Glomerular visceral epithelial cell (primary cell): ENCODE measurements around the gene PAPLN.
A peak's percentile ranks its signal among the peaks of the same experiment; 100 is the strongest.

ENCODE experiments used
- DNase-seq: peaks from one replicate; pipeline ENCODE4 v3.0.0-alpha.2; 2016; ENCODE audit errors: extremely low spot score

The PAPLN gene

GRCh38 chr14:73245480-73246325 lies 8.4 kb downstream of the PAPLN start:
- no peak for DNase-seq

DNA sequence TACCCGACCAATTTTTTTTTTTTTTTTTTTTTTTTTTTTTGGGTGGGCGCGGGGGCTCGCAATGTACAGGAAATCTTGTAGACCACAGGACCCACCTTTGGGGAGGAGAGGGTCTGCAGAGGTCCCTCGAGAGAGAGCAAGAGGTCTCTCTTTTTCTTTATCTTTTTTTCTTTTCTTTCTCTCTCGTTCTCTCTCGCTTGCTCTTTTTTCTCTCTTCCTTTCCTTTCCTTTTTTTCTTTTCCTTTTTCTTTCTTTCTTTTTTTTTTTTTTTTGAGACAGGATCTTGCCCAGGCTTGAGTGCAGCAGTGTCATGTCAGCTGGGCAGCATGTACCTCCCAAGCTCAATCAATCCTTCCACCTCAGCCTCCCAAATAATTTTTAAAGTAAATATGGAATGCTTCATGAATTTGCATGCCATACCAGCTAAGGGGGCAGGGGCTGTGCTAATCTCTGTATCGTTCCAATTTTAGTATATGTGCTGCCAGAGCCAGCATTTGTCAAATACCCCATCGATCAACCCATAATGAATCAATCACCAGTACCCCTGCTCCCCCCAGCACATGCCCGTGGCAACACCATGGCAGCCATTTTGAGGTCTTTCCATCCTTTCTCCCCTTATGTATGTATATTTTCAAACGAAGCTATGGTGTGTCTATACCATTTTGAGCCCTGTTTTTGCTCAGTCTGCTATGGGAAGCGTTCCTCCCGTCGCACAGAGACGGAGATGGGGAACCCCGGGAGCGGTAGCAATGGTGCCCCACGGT lies 9.3 kb downstream of the PAPLN start:
- no peak for DNase-seq

GRCh38 chr14:73248108-73248868 lies 11.0 kb downstream of the PAPLN start:
- peak; percentile 81 for DNase-seq

- DNase-seq: no peak
Observed at GRCh38 chr14:73249108-73249507, 11.8 kb downstream of the PAPLN start.

DNA sequence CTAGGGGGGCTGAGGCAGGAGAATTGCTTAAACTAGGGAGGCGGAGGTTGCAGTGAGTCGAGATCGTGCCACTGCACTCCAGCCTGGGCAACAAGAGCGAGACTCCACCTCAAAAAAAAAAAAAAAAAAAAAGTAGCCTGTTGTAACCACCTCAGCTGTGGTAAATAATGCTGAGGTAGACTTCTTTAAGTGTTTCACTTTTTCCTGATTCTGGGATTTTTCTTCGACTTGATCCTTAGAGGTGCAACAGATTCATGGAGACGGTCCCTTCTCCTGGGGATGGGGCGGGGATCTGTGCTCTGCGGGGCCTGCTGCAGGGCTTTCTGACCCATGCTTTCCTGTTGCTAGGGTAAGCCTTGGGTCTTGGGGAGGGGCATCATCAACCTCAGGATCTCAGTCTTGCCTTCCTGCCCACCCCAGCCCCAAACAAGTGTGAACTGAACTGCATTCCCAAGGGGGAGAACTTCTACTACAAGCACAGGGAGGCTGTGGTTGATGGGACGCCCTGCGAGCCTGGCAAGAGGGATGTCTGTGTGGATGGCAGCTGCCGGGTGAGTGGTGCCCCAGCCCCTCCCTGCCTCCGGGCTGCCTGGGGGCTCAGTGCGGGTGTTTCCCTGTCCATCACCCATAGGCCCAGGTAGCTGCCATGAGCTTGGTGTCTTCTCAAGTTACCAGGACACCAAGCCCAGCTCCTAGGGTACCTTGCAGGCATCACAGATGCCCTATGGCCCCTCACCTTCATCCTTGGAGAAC lies 12.4 kb downstream of the PAPLN start:
- DNase-seq: no peak

DNA sequence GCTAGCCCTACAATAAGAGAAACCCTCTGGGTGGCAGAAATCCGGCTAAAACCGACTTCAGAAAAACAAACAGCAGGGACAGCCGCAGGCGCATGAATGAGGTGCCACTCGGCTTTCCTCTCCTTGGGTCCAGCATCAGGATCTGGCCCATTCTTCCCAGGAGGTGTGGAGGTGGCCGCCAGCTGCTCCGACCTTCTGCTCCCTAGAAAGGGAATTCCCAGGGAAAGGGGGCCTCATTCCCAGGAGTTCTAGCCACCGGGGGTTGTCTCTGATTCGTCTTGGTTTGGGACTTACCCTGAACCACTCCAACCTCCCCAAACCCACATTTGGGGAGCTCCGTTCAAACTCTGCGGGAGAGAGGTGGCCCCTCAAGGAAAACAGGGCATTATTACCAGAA lies 13.0 kb downstream of the PAPLN start:
- DNase-seq: no peak

DNA sequence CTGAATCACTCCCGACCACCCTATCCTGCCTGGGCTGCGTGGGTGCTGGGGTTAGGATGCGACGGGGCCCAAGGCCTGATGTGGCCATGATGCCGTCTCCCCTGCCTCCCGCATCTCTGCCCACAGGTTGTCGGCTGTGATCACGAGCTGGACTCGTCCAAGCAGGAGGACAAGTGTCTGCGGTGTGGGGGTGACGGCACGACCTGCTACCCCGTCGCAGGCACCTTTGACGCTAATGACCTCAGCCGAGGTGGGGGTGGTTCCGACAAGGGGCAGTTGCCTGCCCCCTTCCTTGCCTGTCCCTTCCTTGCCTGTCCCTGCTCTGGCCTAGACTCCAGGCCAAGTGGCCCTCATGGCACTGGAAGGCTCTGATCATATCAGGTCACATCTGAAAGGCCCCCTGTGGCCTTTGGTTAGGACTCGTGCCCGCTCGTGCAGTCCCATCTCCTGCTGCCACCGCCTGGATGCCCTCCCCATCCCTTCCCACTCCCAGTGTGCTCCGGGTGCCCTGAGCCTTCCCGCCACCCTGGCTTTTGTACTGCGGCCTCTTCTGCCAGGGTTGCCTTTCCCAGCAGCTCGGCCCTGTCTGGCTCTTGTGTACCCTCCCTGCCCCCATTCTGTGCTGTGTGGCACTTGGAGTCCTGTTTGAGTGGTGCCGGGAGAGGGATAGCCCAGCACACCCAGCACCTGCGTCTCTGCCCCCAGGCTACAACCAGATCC lies 13.6 kb downstream of the PAPLN start:
- no peak for DNase-seq

- DNase-seq: no peak
Observed at GRCh38 chr14:73251516-73252215, 14.4 kb downstream of the PAPLN start.

- DNase-seq: no peak
Observed at GRCh38 chr14:73252491-73253322, 15.4 kb downstream of the PAPLN start.

DNA sequence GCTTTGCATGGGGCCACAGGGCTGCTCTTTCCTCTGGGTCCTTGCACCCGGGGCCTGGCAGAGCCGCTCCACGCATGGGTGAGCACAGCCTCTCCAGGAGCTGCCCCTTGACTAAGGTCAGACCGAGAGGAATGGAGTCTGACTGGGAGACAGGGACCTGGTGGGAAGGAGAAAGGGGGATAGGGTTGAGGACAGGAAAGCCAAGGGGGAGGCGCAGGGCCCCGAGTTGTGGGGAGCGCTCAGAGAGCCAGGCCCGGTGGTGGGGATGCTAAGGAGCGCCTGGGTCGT lies 16.0 kb downstream of the PAPLN start:
- DNase-seq: no peak

DNA sequence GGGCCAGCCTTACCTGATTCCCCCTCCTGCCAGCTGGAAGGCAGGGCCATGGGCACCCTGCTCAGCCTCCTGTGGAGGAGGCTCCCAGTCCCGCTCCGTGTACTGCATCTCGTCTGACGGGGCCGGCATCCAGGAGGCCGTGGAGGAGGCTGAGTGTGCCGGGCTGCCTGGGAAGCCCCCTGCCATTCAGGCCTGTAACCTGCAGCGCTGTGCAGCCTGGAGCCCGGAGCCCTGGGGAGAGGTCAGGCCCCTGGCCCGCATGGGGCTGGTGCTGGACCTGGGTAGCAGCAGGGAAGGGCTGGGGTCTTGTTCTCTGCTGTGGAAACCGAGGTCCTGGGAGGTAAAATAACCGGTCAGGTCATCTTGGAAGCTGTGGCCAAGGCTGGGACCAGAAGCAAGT lies 16.4 kb downstream of the PAPLN start:
- DNase-seq: no peak

DNA sequence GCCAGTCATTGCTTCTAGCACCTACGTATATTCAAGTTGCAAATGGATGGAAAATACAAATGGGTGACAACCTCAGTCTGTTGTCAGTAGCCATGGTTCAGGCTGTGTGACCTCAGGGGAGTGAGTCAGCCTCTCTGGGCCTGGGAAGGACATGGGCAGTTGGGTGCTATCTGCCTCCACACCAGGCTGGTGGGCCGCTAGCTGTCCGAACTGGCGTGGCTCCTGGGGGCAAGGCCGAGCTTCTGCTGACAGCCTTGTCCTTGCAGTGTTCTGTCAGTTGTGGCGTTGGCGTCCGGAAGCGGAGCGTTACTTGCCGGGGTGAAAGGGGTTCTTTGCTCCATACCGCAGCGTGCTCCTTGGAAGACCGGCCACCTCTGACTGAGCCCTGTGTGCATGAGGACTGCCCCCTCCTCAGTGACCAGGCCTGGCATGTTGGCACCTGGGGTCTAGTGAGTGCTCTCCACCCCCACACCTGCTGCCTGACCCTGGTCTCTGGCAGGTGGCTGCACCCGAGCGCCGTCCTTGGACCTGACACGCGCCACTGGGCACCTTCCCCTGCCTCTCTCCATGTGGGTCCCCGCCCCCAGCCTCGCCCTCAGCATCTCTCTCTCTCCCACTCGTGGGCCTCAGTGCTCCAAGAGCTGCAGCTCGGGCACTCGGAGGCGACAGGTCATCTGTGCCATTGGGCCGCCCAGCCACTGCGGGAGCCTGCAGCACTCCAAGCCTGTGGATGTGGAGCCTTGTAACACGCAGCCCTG lies 17.1 kb downstream of the PAPLN start:
- DNase-seq: no peak

GRCh38 chr14:73255005-73255400 lies 17.7 kb downstream of the PAPLN start:
- DNase-seq: no peak

- no peak for DNase-seq
Observed at GRCh38 chr14:73255693-73256225, 18.5 kb downstream of the PAPLN start.

DNA sequence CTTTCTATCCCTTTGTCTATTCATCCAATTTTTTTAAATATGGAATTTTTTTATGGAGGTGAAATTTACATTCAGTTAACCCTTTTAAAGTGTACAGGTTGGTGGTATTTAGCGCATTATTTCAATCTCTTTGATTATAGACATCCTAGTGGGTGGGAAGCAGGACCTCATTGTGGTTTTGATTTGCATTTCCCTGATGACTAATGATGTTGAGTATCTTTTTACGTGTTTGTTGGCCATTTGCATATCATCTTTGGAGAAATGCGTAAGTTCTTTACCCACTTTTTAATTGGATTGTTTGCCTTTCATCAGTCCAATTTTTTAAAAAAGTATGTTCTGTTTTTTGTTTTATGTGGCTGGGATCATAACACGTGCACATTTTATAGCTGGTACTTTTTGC lies 20.8 kb downstream of the PAPLN start:
- DNase-seq: no peak

- no peak for DNase-seq
Observed at GRCh38 chr14:73258845-73259611, 21.7 kb downstream of the PAPLN start.

GRCh38 chr14:73259837-73260236 lies 22.5 kb downstream of the PAPLN start:
- no peak for DNase-seq

GRCh38 chr14:73260574-73260973 lies 23.3 kb downstream of the PAPLN start:
- DNase-seq: no peak
